ENCODE measurements around the gene TRAK2. TPM values are rescaled to one million over a fixed set of nuclear protein-coding genes. Genes with fewer than 3 reads are reported as not detected.

Gene TRAK2
- total and polyA plus RNA-seq, 2 donors (not counting 3 experiments of a cell fraction or from before 2014, with no cell fraction given), result 9.7 to 35.7 TPM

DNA sequence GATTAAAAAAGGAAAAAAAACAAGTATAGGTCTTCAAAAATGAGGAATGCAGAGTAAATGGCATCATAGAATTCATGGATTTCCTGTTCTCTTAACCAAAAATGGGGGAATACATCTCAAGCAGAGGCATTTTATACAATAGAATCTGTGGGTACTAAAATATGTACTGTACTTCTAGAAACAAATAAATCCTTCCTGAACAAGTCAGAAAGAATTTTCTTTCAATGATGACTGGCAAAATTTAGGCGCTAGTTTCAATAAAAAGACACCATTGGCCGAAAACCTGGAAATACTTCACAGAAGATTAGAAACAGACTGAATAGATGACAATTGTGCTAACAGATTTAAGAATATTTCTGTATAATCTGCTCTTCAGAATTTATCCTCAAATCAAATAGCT, 15.1 kb downstream of the TRAK2 start:
- no peaks in the 10 kb centered on the region for H3K27me3 ChIP-seq (ENCODE audit: control insufficient read depth in 2 of 2, insufficient read depth in 2 of 2, low read length in 2 of 2)
- no peak overlapping the region for H2AFZ ChIP-seq (ENCODE audit: low read depth, low read length)
- H3K27ac ChIP-seq (ENCODE audit: insufficient read depth, low read depth, low read length), result no peak overlapping the region
- intact Hi-C loops (cut with micrococcal nuclease) (loop anchor here (5.0 kb wide), 1 partner anchor 909 kb away; the partner anchor contains the start of gene SGO2), dilution Hi-C loops (cut with MboI; ENCODE audit: extremely low pct_ligation_motif_present, low sequenced_read_pairs) (no loop called here)
- H3K4me1 ChIP-seq (ENCODE audit: control insufficient read depth, extremely low read depth, insufficient read depth, low read length), result peaks cover 24% of the 10 kb centered on the region
- H3K4me2 ChIP-seq (ENCODE audit: insufficient read depth, low read length), result no peak overlapping the region
- H3K36me3 ChIP-seq (ENCODE audit: control insufficient read depth in 2 of 2, extremely low read depth in 1 of 2, insufficient read depth in 2 of 2, low read length in 2 of 2), result no peaks in the 10 kb centered on the region
- no peak for DNase-seq (ENCODE audit: low read depth, low spot score)
- no peaks in the 10 kb centered on the region for H3K9me1 ChIP-seq (replicated peaks; ENCODE audit: control insufficient read depth, extremely low read depth, insufficient read depth, low read length)
- H4K20me1 ChIP-seq (replicated peaks; ENCODE audit: control insufficient read depth, extremely low read depth, insufficient read depth, low read length), result no peaks in the 10 kb centered on the region
- no peak overlapping the region for H3K4me3 ChIP-seq (replicated peaks in 1 of 3; ENCODE audit: insufficient read depth in 1 of 3, low read depth in 1 of 3, low read length in 3 of 3)
- H3K9me3 ChIP-seq (replicated peaks; ENCODE audit: control insufficient read depth, insufficient read depth, low read length), result no peaks in the 10 kb centered on the region
- FAIRE-seq, result no peak
- peaks cover 25% of the 10 kb centered on the region for H3K79me2 ChIP-seq (ENCODE audit: control insufficient read depth, insufficient read depth, low read length)
- BruUV-seq (replicated peaks), result no TSS peak
- ChIA-PET CTCF (no interaction called here), POLR2A (no interaction called here)
- no peak for TF ChIP-seq POLR2AphosphoS5 (IDR thresholded peaks at IDR 0.05; ENCODE audit: insufficient read depth, low read depth, low read length)
- TF ChIP-seq POLR2A (IDR thresholded peaks at IDR 0.05; ENCODE audit: low read depth, low read length), result no peak
- TF ChIP-seq, protein P1, sequence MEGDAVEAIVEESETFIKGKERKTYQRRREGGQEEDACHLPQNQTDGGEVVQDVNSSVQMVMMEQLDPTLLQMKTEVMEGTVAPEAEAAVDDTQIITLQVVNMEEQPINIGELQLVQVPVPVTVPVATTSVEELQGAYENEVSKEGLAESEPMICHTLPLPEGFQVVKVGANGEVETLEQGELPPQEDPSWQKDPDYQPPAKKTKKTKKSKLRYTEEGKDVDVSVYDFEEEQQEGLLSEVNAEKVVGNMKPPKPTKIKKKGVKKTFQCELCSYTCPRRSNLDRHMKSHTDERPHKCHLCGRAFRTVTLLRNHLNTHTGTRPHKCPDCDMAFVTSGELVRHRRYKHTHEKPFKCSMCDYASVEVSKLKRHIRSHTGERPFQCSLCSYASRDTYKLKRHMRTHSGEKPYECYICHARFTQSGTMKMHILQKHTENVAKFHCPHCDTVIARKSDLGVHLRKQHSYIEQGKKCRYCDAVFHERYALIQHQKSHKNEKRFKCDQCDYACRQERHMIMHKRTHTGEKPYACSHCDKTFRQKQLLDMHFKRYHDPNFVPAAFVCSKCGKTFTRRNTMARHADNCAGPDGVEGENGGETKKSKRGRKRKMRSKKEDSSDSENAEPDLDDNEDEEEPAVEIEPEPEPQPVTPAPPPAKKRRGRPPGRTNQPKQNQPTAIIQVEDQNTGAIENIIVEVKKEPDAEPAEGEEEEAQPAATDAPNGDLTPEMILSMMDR (IDR thresholded peaks at IDR 0.05; ENCODE audit: extremely low read depth in 1 of 2, insufficient read depth in 1 of 2, low read depth in 1 of 2, low read length in 2 of 2), result no peak
- no peak for TF ChIP-seq MYC (IDR thresholded peaks at IDR 0.05; ENCODE audit: low read depth, low read length)
- TF ChIP-seq FOS (IDR thresholded peaks at IDR 0.05; ENCODE audit: borderline replicate concordance, insufficient read depth, low read length), result no peak
- TF ChIP-seq GATA2 (IDR thresholded peaks at IDR 0.05; ENCODE audit: insufficient read depth, insufficient read length, low read depth, low read length), result no peak
- no peak for TF ChIP-seq JUN (IDR thresholded peaks at IDR 0.05; ENCODE audit: borderline replicate concordance, insufficient read depth, insufficient read length, low read depth)
- TF ChIP-seq, protein P2, sequence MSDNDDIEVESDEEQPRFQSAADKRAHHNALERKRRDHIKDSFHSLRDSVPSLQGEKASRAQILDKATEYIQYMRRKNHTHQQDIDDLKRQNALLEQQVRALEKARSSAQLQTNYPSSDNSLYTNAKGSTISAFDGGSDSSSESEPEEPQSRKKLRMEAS (IDR thresholded peaks at IDR 0.05; ENCODE audit: insufficient read depth, insufficient read length), result no peak
- no peak for TF ChIP-seq EZH2 (IDR thresholded peaks at IDR 0.05; ENCODE audit: borderline replicate concordance, low read depth, low read length, severe bottlenecking)
- H3K9ac ChIP-seq (replicated peaks; ENCODE audit: extremely low read depth, insufficient read depth, low read length), result no peak overlapping the region

All from endothelial cell of umbilical vein (primary cell).